Smooth muscle cell (in vitro differentiated cells): ENCODE results near the gene FHIT. TPM values are rescaled to one million over a fixed set of nuclear protein-coding genes. Genes with fewer than 3 reads are reported as not detected.

Experiments
- DNase-seq: peaks from one replicate; lab custom pipeline; 2025; ENCODE audit not compliant: unreplicated experiment; lab: John Stamatoyannopoulos, UW
- H2AFZ ChIP-seq: fragments of 200-600 bp; sonication (generic); 2 replicates; pipeline ENCODE4 v1.6.0; 2016; ENCODE audit warnings: antibody characterized with exemption, low read depth, mild to moderate bottlenecking
- H3F3A ChIP-seq: fragments of 200-600 bp; sonication (generic); 2 replicates; pipeline ENCODE4 v1.6.0; 2017; ENCODE audit warnings: antibody characterized with exemption, low read depth
- H3K27ac ChIP-seq: fragments of 200-600 bp; sonication (generic); 2 replicates; pipeline ENCODE4 v1.5.1; 2016; ENCODE audit warnings: low read depth, mild to moderate bottlenecking
- H3K27me3 ChIP-seq: fragments of 200-600 bp; sonication (generic); 2 replicates; pipeline ENCODE4 v1.6.1; 2016; ENCODE audit warnings: low read depth, mild to moderate bottlenecking
- H3K36me3 ChIP-seq: fragments of 200-600 bp; sonication (generic); 2 replicates; pipeline ENCODE4 v1.5.1; 2016; ENCODE audit warnings: low read depth
- H3K4me1 ChIP-seq: fragments of 200-600 bp; sonication (generic); 2 replicates; pipeline ENCODE4 v1.5.1; 2016; ENCODE audit warnings: low read depth
- H3K4me2 ChIP-seq: fragments of 200-600 bp; sonication (generic); 2 replicates; pipeline ENCODE4 v1.6.0; 2016; ENCODE audit warnings: mild to moderate bottlenecking
- H3K4me3 ChIP-seq: fragments of 200-600 bp; sonication (generic); 2 replicates; pipeline ENCODE4 v1.5.1; 2016; ENCODE audit warnings: mild to moderate bottlenecking
- H3K79me2 ChIP-seq: fragments of 200-600 bp; sonication (generic); 2 replicates; pipeline ENCODE4 v1.6.0; 2016; ENCODE audit warnings: low read depth, mild to moderate bottlenecking
- H3K9ac ChIP-seq: fragments of 200-600 bp; sonication (generic); 2 replicates; pipeline ENCODE4 v1.6.0; 2016; ENCODE audit warnings: low read depth
- H3K9me3 ChIP-seq: fragments of 200-600 bp; sonication (generic); replicated peaks from 2 replicates; pipeline ENCODE4 v1.5.1; 2016; ENCODE audit warnings: low read depth
- H4K20me1 ChIP-seq: fragments of 200-600 bp; sonication (generic); 2 replicates; pipeline ENCODE4 v1.6.0; 2016; ENCODE audit warnings: low read depth
- CTCF ChIP-seq: fragments of 200-600 bp; sonication (generic); IDR thresholded peaks from 2 replicates; pipeline ENCODE4 v1.5.1; 2017; ENCODE audit warnings: borderline replicate concordance, mild to moderate bottlenecking, antibody characterized with exemption; ENCODE audit not compliant: insufficient read depth, poor library complexity, severe bottlenecking
- WGBS: methylation state at CpG from one replicate; pipeline ENCODE4 v1.1.7; 2016; ENCODE audit warnings: low lambda C conversion rate; 5-methylcytosine and 5-hydroxymethylcytosine counted together
- polyA plus RNA-seq: library from polyadenylated mRNA; unstranded; fragments of >200 nt; fragmentation: Nextera tagmentation; extraction: Ambion mirVana; gene quantifications from 2 replicates; pipeline ENCODE4 v1.2.1, GENCODE V29; 2016
- total RNA-seq: library from RNA; depleted of rRNA; stranded (reverse); fragments of >200 nt; gene quantifications from 2 replicates; pipeline ENCODE4 v1.2.3, GENCODE V29; 2014

The FHIT gene
- total and polyA plus RNA-seq, 2 experiments from 2014 or later, result 5.9 to 6.7 TPM

DNA sequence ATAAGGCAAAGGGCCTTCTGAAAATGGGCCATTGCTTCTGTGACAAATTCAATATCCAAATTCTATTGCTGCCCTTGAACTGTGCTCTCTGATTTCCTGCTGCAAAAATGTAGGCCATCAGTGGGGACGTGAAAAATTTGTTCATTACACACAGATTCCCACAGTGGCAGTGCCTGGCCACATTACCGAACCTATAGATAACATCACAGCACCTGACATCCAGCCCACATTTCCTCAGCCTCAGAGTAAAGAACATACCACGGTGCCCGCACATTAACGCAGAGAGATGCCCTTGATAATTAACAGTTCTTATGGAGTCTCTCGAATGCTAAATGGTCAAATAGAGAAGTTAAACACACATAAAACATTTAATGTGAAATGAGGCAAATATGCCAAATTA is 1269.9 kb downstream of the FHIT start:
- H3K27me3 ChIP-seq, result no peaks in the 10 kb centered on the region
- DNase-seq, result no peak
- no peak for TF ChIP-seq CTCF
- no peaks in the 10 kb centered on the region for H3K4me1 ChIP-seq
- no peak overlapping the region for H3K4me2 ChIP-seq
- H3K9ac ChIP-seq, result no peak overlapping the region
- no peaks in the 10 kb centered on the region for H4K20me1 ChIP-seq
- no peak overlapping the region for H3K4me3 ChIP-seq
- no peaks in the 10 kb centered on the region for H3K36me3 ChIP-seq
- no peaks in the 10 kb centered on the region for H3K79me2 ChIP-seq
- no peak overlapping the region for H2AFZ ChIP-seq
- no peaks in the 10 kb centered on the region for H3K9me3 ChIP-seq
- no peaks in the 10 kb centered on the region for H3F3A ChIP-seq
- no peak overlapping the region for H3K27ac ChIP-seq
- WGBS, result 95% methylated on average over 6 of the region's 6 CpGs

DNA sequence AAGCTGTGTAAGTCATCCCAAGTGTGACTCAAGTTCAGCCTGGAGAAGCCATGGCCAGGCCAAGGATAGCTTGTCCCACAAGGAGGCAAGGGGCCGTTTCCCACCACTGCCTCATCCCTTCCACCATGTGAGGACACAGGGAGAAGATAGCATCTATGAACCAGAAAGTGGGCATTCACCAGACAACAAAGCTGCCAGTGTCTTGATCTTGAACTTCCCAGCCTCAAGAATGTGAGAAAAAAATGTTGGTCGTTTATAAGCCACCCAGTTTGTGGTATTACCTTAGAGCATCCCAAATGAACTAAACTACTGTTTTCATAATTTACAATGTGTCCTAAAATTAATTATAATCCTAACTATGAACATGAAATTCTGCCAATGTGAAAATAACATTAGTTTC is 1270.7 kb downstream of the FHIT start:
- WGBS, result 44% methylated on average over 2 of the region's 2 CpGs

DNA sequence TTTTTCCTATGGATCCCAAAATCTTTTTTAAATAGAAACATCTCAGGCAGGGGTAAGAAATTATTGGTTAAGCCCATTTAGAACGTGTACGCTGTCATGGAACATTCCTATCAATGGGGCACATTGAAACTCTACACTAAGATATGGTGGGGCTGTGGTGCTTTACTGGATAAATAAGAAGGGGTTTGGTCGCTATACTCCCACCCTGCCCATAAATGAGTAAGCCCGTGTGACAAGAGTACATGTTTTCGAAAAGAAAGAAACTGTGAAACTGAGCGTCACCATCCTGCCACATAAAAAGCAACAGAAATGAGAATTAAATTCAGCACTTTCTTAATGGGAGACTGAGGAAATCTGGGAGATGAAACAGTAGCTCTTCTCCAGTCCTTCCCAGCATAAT is 1271.7 kb downstream of the FHIT start:
- H3F3A ChIP-seq, result no peaks in the 10 kb centered on the region
- H3K27ac ChIP-seq, result no peak overlapping the region
- no peak overlapping the region for H3K4me2 ChIP-seq
- H3K4me3 ChIP-seq, result no peak overlapping the region
- 94% methylated on average over 6 of the region's 6 CpGs for WGBS
- H2AFZ ChIP-seq, result no peak overlapping the region
- no peaks in the 10 kb centered on the region for H3K4me1 ChIP-seq
- no peaks in the 10 kb centered on the region for H3K9me3 ChIP-seq
- no peak for DNase-seq
- no peaks in the 10 kb centered on the region for H3K36me3 ChIP-seq
- H3K27me3 ChIP-seq, result no peaks in the 10 kb centered on the region
- H3K79me2 ChIP-seq, result no peaks in the 10 kb centered on the region
- no peaks in the 10 kb centered on the region for H4K20me1 ChIP-seq
- no peak for TF ChIP-seq CTCF
- H3K9ac ChIP-seq, result no peak overlapping the region

More for the DNA sequence above, 1270.7 kb downstream of the FHIT start:
- no peaks in the 10 kb centered on the region for H3K27me3 ChIP-seq
- H2AFZ ChIP-seq, result no peak overlapping the region
- DNase-seq, result no peak
- no peak overlapping the region for H3K4me3 ChIP-seq
- no peak for TF ChIP-seq CTCF
- H3K9ac ChIP-seq, result no peak overlapping the region
- H3K27ac ChIP-seq, result no peak overlapping the region
- no peaks in the 10 kb centered on the region for H3K4me1 ChIP-seq
- H3K79me2 ChIP-seq, result no peaks in the 10 kb centered on the region
- no peaks in the 10 kb centered on the region for H4K20me1 ChIP-seq
- no peaks in the 10 kb centered on the region for H3F3A ChIP-seq
- no peaks in the 10 kb centered on the region for H3K9me3 ChIP-seq
- H3K36me3 ChIP-seq, result no peaks in the 10 kb centered on the region
- H3K4me2 ChIP-seq, result no peak overlapping the region

- Histone ChIP-seq H3K27ac (no peak overlapping the region), H3K4me1 (no peaks in the 10 kb centered on the region), H3F3A (no peaks in the 10 kb centered on the region), H3K27me3 (no peaks in the 10 kb centered on the region), H3K79me2 (no peaks in the 10 kb centered on the region), H2AFZ (no peak overlapping the region), H3K9me3 (no peaks in the 10 kb centered on the region), H3K4me3 (no peak overlapping the region), H3K36me3 (no peaks in the 10 kb centered on the region), H4K20me1 (no peaks in the 10 kb centered on the region), H3K4me2 (no peak overlapping the region), H3K9ac (no peak overlapping the region)
- no peak for DNase-seq
- TF ChIP-seq CTCF, result no peak
These were observed 1272.3 kb downstream of the FHIT start for GRCh38 chr3:59978979-59979378.
